ENCODE data around the gene UBE2D2.

UBE2D2 gene

GRCh38 chr5:139671096-139671841, 110.1 kb downstream of the UBE2D2 start:
- peak; percentile 65 for DNase-seq (ENCODE audit: insufficient read length, low spot score)
- FAIRE-seq, result peak; percentile 89

DNA sequence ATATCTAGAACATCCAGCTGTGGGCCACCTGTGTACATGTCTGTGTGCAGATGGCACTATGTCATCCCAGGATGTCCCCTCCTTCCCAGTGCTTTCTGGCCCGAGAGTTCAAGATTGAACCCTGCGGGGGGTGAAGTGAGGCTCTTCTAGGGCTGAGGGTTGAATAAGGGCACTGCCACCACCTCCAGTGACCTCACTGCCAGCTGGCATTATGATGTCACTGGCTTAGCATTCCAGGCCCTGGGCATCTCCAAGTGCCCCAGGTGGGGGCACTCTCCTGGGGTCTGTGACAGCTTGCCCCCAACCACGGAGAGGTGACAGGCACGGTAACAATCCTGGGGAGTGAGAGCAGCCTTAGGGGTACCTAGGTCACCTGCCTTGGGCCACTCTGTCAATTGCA, 114.1 kb downstream of the UBE2D2 start:
- DNase-seq (ENCODE audit: insufficient read length, low spot score) (no peak), FAIRE-seq (no peak)

DNA sequence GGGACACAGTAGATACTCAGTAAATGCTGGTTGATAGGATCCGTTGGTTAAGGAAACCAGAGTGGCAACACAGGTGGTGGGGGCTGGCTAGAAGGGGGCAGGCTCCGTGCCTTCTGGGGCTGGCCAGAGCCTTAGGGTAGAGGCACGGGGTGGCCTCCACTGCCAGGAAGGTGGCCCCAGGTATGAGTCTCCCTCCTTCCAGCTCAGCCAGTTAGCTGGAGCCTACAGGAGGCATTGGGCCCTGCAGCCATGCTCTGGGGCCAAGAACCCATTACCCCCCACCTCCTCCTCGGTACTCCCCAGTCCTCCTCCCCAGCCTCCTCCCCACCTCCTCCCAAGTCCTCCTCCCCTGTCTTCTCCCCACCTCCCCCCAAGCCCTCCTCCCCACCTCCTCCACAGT, 114.7 kb downstream of the UBE2D2 start:
- DNase-seq (ENCODE audit: insufficient read length, low spot score), result no peak
- FAIRE-seq, result no peak

DNA sequence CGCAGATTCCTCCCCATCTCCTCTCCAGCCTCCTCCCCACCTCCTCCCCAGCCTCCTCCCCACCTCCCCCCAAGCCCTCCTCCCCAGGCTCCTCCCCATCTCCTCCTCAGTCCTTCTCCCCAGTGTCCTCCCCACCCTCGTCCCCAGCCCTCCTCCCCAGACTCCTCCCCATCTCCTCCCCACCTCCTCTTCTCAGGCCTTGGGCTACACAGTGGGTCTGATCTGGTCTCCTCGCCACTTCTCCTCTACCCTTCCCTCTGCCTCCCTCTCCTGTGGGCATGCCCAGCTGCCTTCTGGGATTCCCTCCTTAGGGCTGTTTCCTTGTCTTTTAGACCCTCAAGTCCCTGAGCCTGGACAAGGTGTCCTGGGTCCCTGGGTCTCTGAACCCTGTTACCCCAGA, 115.3 kb downstream of the UBE2D2 start:
- DNase-seq (ENCODE audit: insufficient read length, low spot score) (no peak), FAIRE-seq (no peak)

- FAIRE-seq, result no peak
Measured at GRCh38 chr5:139676951-139677735, 116.0 kb downstream of the UBE2D2 start.

More at GRCh38 chr5:139676951-139677735, 116.0 kb downstream of the UBE2D2 start:
- no peak for DNase-seq (ENCODE audit: insufficient read length, low spot score)
